ENCODE data around the gene AEBP2.
"Not testable (repeated sequence)": the region's sequence is repeated elsewhere in the genome, so short reads cannot be mapped to it uniquely, and the experiment has no call there.

AEBP2 gene

DNA sequence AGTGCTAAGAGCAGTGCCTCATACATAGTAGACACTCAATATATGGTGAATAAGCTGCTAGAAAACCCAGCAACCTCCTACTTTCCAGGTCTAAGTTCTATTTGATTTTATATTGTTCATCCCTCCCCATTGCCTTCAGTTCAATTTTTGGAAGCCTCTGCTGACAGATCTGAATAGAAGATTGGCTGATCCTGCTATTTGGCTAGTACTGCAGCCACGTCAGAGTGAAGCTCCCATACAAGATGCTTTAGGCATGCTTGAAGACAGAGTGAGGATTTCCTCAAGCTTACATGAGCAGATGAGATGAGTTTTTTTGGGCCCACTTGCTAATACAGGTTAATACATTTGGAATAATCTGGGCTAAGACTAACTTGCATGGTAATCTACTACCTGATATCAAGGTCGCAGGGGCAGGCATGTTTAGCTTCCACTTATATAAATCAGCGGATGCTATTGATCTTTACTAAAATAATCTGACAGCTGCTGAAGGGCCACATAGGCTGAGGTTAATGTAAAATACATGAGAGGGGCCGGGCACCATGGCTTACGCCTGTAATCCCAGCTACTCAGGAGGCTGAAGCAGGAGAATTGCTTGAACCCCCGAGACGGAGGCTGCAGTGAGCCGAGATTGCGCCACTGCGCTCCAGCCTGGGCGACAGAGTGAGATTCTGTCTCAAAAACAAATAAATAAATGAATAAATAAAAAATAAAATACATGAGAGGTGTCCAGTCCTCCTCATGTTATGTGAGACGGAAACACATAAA, 15.9 kb upstream of the AEBP2 start:
- DNase-seq: no peak

DNA sequence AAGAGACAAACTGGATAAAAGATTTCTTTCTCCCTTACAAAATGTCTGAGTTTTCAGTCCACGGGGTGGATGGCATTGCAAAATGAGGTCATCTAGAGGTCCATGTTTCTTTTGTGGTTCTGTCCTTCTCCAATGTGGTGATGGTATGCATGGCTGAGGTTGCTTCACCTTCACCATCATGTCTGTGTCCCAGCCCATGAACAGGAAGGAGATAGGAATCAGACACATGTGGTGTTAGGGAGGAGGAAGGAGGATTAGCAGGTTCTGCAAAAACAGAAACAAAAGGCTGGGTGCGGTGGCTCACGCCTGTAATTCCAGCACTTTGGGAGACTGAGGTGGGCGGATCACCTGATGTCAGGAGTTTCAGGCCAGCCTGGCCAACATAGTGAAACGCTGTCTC, 11.0 kb upstream of the AEBP2 start:
- DNase-seq: no peak

DNA sequence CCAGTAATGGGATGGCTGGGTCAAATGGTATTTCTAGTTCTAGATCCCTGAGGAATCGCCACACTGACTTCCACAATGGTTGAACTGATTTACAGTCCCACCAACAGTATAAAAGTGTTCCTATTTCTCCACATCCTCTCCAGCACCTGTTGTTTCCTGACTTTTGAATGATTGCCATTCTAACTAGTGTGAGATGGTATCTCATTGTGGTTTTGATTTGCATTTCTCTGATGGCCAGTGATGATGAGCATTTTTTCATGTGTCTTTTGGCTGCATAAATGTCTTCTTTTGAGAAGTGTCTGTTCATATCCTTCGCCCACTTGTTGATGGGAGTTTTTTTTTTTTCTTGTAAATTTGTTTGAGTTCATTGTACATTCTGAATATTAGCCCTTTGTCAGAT, 9.8 kb upstream of the AEBP2 start:
- not testable (repeated sequence) for DNase-seq

DNA sequence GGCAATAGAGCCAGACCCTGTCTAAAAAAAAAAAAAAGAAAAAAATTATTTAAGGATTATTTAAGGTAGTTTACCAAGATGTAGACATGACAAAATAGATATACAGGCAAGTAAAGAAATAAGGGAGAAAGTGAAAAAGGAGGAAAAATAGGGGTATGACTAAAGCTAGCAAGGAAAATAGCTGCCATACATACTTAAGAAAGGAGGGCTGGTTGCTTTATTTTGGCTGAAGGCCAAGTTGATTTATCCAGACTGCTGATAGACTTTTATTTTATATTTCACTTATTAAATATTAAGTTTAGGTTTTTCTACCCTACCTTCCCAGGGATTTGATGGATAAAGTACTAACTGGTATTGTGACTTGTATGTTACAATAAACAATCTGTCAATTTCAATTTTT, 8.3 kb upstream of the AEBP2 start:
- no peak for DNase-seq

DNA sequence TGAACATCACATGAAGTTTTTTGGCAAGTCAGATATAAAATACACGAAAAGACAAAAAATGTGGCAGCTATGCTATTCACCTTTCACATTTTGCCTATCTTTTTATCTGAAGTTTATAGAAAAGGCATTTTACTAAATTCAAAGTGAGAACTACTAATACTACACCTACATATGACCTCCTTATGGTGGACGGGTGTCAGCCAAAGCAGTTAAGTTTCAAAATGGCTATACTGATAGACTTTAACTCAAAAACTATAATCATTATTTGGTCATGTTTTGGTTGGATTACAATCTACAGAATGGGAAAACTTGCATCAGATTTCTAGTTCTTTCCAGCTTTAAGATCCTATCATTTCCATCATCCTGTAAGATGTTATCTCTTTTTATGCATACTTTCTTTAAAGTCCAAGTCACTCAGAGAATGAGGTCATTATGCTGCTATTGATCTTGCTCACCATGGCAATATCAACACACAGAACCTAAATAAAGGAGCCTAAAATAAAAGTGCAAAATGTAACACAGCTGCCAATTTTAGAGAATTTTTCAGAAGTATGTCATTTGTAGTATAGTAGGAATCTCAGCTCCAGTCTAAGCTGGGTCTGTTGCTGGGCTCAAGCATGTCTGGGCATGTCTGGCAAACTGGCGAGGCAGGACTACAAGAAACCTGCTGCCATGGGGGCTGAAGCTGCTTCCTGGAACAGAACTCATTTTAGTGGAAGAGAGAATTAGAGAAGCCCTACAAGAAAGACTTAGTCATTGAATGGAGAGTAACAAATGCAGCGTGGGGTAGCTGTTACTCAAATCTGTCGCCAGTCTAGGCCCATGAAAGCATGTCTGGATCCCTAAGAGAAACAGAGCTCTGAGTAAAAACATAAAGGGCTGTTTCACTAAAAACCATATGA, 7.6 kb upstream of the AEBP2 start:
- DNase-seq: peak; percentile 26

DNA sequence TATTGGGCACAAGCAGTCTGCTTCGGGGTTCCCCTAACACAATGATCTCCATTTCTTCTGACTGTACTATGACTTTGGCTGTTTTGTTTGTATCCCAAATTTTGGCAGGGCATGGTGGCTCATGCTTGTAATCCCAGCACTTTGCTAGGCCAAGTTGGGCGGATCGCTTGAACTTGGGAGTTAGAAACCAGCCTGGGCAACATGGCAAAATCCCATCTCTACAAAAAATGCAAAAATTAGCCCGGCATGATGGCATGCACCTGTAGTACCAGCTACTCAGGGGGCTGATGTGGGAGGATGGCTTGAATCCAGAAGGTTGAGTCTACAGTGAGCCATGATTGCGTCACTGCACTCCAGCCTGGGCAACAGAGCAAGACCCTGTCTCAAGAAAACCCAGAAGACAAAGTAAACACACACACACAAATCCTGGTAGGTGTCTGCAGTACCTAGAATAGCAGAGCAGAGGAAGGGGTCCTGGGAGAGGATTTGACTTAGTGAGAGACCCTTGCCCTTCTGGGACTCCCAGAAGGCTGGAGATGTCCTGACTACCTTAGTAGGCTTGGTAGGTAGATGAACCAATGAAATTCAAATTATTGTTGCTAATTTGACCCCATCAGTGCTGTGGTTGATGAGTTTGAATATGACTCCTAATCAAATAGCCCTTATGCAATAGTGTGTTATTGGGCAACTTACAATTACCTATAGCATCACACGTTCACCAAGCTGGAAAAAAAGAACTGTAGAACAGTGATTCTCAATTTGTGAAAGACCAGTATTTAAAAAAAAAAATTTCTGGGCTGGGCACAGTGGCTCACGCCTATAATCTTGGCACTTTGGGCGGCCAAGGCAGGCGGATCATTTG, 6.8 kb upstream of the AEBP2 start:
- DNase-seq: no peak

DNA sequence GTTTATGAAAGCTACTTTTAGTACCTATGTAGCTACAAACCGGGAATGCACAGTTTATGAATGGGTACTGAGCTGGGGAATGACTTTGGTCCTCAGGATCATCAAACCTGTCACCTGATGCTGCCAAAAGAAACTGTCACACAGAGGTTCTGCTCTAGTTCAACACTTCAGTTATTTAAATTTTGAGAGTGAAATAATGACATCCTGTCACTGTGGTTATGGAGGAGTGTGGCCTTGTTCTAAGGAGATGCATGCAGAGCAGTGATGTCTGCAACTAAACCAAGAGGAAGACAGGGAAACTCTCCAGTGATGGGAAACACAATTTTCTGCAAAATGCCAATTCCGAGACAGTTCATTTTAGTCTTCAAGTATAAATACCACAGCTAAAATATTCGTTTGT, 4.8 kb upstream of the AEBP2 start:
- no peak for DNase-seq

DNA sequence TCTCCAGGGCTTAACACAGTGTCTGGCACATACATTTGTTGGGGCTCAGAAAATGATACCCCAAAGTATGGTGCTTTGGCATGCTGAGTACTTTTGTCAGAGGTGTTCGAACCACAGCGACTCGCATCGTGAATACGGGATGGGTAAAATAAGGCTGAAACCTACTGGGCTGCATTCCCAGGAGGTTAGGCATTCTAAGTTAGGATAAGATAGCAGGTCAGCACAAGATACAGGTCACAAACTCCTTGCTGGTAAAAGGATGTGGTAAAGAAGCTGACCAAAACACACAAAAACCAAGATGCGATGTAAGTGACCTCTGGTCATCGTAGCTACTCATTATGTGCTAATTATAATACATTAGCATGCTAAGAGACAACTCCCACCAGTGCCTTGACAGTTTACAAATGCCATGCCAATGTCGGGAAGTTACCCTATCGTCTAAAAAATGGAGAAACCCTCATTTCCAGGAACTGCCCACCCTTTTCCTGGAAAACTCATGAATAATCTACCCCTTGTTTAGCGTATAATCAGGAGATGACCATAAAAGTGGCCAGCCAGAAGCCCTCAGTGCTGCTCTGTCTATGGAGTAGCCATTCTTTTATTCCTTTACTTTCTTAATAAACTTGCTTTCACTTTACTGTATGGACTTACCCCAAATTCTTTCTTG, 3.3 kb upstream of the AEBP2 start:
- DNase-seq: no peak

DNA sequence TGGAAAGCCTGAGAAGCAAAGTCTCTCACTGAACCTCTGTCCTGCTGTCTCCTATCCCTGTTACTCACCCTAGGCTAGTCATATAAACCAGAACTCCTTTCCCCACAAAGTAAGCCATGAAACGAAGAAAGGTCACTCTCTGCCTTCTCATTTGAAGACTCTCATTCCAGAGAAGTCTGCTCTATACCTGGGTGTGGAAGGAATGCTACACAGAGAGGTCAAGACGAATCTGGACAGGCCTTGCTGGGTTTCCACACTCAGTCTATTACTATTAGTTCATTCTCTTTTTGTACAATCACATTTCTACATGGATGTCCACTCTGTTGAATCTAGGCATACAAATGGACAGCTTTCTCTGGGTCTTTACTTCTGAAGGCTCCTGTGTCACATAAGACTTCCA, 2.4 kb upstream of the AEBP2 start:
- no peak for DNase-seq

DNA sequence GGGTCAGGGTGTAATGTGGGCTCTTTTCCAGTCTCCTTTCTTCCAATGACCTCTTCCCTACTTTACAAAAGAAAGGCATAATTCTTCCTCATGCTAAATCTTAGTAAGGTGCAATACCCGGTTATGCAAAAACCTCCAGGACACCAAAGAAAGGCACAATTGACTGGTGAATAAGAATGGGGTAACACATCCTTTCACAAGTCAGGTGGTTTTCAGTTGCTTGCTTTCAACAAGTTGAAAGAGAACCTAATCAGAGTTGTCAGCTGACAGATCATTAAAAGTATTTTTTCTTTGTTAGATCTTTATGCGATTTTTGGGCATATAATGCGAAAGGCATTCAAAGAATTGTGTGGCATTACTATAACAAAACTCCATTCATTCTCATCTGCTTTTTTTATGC, 1.3 kb upstream of the AEBP2 start:
- no peak for DNase-seq

DNA sequence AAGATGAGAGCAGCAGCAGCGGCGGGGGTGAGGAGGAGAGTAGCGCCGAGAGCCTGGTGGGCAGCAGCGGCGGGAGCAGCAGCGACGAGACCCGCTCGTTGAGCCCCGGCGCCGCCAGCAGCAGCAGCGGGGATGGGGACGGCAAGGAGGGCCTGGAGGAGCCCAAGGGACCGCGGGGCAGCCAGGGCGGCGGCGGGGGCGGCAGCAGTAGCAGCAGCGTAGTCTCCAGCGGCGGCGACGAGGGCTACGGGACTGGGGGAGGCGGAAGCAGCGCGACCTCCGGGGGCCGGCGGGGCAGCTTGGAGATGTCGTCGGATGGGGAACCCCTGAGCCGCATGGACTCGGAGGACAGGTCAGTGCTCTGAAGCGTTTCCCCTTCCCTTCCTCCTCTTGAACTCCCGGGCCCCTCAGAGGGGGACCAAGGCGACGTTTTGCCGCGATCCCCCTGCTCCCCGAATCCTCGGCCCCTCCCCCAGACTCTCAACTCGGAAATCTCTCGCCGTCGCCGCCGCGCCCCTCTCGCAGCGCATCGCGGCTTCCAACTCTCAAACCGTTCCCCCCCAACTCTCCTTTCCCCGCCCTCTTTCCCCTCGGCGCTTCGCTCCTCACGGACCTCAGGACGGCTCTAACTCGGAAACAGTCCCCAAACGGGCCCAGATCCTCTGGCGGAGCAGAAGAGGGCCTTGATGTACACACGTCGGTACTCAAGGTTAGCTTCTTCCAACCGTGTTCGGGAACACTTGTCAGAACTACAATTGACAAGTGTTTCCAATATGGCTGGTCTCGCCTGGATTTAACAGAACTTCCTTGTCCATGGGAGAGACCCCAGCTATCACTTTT, 947 bp downstream of the AEBP2 start:
- DNase-seq: no peak

DNA sequence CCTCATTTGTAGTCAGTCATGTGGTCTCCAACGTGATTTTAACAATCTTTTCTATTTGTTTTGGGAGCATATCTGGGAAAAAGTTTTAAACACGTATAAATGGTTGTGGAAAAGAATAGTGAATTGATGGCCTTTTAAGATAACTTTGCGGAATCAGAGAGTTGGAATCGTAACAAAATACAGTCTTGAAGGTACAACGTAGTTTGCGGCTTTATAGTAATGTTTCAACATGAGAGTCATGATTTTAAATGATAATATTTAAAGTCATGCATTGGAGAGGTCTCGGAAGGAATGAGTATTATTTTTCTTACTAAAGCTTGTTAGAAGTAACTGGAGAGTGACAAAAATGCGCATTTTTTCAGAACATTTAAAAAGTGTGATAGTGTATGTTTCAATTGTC, 1.6 kb downstream of the AEBP2 start:
- DNase-seq: no peak

DNA sequence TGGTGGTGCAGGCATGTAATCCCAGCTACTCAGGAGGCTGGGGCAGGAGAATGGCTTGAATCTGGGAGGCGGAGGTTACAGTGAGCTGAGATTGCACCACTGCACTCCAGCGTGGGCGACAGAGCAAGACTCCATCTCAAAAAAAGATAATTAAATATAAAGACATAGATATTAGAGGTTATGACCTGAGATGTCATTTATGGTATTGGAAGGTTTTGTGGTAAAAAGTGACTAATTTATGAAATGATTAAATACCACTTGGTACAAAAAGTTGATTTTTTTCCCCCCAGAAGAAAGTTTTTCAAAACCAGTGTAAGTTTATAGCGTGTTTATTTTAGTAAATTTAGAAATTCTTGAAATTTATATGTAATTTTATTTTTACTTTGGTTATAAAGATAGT, 4.3 kb downstream of the AEBP2 start:
- DNase-seq: no peak

DNA sequence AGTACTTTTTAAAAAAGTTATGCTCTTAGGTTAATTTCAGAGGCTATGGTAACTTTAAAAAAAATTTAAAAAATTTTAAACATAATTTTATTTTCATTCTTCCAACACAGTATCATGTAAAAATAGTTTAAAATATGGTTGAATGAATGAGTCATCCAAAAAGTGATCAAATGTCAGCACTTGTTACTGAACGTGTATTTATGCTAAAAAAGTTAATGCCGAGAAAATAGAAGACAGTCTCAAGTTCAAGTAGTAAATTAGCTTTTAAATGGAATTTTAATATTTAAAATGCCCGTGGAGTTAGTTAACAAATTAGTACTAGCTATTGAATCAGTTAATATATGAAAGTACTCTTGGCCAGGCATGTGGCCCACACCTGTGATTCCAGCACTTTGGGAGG, 4.8 kb downstream of the AEBP2 start:
- no peak for DNase-seq

DNA sequence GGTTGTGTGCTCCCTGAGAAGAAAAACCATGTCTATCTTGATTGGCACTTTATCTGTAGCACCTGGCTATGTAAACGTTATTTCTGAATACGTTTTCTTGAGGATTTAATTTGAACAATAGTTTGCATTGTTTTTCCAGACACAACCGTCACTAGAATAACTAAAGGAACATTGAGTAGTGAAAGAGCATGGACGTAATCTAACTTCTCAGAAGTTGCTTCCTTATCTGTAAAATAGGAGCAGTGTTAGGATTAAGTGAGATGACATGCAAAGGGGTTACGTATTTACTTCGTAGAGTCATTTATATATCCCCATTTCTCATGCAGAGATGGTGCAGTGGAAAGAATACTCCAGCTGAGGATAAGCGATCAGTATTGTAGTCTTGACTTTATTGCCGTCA, 8.1 kb downstream of the AEBP2 start:
- no peak for DNase-seq

DNA sequence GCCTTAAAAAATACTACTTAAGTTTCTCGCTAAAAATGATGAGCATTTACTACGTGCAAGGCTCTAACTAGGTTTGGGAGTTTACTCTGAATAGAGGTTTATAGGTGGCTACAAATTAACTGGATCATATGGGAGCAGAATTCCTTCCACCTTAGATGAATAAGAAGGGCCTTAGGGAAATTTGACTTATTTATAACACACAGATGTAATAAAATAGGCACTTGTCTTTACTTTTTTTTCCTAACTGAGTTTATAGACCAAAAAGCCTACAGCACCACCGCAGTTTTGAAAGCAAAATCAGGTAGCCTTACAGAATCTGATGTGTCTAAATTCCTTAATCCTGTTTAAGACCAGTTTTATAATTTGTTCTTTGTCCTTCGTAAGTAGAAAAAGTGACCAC, 10.5 kb downstream of the AEBP2 start:
- DNase-seq: no peak

DNA sequence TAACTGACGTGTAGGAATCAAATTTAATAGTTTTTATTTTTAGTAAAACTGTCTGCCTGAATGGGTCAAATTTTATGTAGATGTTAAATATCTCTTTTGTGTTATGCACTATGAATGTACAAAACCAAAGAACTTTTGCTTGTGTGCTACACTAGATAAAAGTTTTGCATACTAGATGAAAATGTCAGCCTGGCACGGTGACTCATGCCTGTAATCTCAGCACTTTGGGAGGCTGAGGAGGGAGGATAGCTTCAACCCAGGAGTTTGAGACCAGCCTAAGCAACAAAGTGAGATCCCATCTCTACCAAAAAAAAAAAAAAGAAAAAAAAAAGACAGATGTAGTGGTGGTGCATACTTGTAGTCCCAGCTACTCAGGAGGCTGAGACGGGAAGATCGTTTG, 11.1 kb downstream of the AEBP2 start:
- no peak for DNase-seq

DNA sequence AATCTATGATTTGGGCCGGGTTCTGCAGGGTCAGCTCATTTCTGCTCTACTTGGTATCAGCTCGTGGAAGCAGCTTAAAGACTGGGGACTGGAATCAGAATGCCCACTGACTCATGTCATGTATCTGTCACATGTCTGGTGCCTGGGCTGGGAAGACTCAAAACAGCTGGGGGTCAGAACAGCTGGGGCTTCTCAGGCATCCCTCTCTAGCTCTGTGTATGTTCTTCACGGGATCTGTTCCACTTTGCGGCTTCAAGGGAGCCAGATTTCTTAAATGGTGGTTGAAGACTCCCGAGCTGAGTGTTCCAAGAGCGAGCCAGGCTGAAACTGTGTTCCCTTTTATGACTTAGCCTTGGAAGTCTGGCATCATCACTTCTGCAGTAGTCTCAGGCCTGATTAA, 11.9 kb downstream of the AEBP2 start:
- no peak for DNase-seq

DNA sequence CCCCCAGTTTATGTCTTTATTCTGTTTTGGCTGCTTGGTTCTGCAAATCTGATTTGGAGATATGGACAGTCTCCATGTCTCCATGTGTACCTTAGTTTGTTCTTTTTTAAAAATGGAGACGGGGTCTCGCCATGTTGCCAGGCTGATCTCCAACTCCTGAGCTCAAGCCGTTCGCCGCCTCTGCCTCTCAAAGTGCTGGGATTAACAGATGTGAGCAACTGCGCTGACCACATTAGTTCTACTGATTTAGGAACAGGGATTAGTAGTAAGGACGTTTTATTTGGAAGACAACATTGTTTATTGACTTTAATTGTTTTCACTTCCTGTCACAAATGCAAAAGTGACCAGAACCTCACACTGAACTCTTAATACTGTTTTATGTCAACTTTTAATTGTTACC, 14.7 kb downstream of the AEBP2 start:
- no peak for DNase-seq

DNA sequence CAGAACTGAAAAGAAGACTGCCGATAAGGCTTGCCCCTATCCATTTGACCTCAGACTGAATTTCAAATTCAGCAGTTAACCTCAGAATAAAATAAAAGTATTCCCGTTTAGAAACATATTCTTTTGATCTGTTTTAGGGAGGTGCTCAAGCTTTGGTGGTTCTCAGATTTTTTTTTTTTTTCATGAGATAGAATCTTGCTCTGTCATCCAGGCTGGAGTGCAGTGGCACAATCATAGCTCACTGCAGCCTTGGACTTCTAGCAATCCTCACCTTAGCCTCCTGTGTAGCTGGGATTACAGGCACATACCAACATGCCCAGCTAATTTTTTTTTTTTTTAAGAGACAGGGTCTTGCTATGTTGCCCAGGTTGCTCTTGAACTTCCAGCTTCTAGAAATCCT, 15.5 kb downstream of the AEBP2 start:
- DNase-seq: no peak

DNA sequence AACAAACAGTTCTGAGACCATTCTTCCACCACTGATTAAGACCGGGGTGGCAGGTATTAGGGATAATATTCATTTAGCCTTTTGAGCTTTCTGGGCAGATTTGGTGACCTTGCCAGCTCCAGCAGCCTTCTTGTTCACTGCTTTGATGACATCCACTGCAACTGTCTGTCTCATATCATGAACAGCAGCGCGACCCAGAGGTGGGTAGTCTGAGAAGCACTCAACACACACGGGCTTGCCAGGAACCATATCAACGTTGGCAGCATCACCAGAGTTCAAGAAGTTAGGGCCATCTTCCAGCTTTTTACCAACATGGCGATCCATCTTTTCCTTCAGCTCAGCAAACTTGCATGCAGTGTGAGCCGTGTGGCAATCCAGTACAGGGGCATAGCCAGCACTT, 16.9 kb downstream of the AEBP2 start:
- DNase-seq: no peak

DNA sequence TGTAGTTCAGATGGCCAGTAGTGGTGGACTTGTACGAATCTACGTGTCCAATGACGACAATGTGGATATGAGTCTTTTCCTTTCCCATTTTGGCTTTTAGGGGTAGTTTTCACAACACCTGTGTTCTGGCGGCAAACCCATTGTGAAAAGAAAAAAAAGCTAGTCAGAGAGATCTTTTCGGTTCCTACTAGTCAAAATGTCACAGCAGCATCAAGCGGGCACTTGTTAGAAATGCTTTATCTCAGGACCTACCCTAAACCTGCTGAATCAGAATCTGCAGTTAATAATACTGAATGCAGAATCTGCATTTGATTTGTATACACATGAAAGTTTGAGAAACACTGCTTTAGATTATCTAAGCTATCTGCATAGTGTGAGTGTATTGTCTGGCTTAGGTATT, 18.3 kb downstream of the AEBP2 start:
- no peak for DNase-seq
